Measurements from ENCODE around the gene ATAD3A. TPM values are rescaled to one million over a fixed set of nuclear protein-coding genes. Genes with fewer than 3 reads are reported as not detected.
"Not testable (repeated sequence)": the region's sequence is repeated elsewhere in the genome, so short reads cannot be mapped to it uniquely, and the experiment has no call there.

Gene ATAD3A
- 20.9 and 28.7 TPM in 2 replicates for total RNA-seq

DNA sequence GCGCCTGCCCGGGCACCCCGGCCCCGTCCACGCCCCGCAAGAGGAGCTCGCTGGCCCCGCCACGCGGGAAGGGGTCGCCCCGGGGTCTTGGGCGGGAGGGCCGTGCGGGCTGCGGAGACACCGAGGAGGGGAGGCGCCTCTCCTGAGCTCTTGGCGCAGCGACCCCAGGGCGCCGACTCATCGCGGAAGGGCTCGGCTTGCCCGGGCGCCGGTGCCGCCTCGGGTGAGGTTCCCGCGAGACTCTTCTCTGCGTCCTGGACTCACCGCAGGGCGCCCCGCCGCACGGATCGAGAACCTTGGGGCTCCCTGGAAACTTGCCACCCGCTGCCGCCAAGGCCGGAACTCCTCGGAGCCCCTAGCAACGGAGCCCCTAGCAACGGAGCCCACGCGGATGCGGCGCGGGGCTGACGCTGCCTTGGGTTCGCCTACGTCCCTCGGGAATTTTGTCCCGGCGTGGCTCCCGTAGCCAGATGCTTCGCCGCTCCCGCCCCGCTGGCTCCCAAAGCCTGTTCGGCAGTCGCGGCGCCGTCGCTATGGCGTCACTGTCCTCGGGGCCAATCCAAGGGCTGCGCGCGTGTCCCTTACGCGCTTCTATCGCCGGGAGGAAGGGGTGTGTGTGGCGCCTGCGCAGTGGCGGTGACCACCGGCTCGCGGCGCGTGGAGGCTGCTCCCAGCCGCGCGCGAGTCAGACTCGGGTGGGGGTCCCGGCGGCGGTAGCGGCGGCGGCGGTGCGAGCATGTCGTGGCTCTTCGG, at the start of gene ATAD3A:
Gene ATAD3A (plus strand): TSS at position 630 of the 753 bp plus-strand sequence. CDS start 107 bp downstream, at position 737.
- DNase-seq (ENCODE audit: low read depth): peak; percentile 92
- H3K4me3 ChIP-seq (ENCODE audit: low read depth, low read length): peak within 1 kb of the TSS; percentile 88
- no peaks in the 10 kb centered on the region for H3K36me3 ChIP-seq (ENCODE audit: control insufficient read depth, insufficient read depth, low read length)
- TF ChIP-seq, protein P1, sequence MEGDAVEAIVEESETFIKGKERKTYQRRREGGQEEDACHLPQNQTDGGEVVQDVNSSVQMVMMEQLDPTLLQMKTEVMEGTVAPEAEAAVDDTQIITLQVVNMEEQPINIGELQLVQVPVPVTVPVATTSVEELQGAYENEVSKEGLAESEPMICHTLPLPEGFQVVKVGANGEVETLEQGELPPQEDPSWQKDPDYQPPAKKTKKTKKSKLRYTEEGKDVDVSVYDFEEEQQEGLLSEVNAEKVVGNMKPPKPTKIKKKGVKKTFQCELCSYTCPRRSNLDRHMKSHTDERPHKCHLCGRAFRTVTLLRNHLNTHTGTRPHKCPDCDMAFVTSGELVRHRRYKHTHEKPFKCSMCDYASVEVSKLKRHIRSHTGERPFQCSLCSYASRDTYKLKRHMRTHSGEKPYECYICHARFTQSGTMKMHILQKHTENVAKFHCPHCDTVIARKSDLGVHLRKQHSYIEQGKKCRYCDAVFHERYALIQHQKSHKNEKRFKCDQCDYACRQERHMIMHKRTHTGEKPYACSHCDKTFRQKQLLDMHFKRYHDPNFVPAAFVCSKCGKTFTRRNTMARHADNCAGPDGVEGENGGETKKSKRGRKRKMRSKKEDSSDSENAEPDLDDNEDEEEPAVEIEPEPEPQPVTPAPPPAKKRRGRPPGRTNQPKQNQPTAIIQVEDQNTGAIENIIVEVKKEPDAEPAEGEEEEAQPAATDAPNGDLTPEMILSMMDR (IDR thresholded peaks at IDR 0.05; ENCODE audit: insufficient read depth, low read length, severe bottlenecking): no peak
- no peak for FAIRE-seq
- no peaks in the 10 kb centered on the region for H3K27me3 ChIP-seq (ENCODE audit: control insufficient read depth, insufficient read depth, low read length)

DNA sequence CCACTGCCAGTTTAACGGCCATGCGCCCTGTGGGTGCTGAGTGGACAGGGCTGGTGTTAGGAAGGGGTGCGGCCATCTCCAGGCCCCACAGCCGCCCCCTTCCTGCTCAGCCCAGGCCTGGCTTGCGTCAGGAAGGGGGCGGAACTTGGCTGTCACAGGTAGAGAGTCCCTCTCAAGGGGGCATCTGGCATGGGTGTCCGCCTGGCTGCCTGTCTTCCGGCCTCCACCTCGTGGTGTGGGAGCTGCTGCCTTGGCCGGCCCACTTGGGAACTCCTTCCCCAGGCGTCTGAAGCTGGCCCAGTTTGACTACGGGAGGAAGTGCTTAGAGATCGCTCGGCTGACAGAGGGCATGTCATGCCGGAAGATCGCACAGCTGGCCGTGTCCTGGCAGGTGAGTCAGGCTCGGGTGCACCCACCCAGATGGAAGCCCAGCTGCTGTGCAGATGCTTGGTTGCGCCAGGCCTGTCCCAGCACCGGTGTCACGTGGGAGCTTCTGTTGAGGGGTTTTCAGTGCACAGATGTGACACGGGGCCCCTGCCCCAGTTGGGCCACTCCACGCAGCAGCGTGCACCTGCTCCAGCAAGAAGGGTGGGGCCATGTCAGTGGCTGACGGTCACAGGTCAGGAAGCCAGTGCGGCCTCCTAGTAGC, 49.5 kb upstream of the ATAD3A start:
- DNase-seq (ENCODE audit: low read depth): peak; percentile 79
- TF ChIP-seq, protein P1 (IDR thresholded peaks at IDR 0.05; ENCODE audit: insufficient read depth, low read length, severe bottlenecking): no peak
- Histone ChIP-seq H3K27me3 (ENCODE audit: control insufficient read depth, insufficient read depth, low read length) (no peaks in the 10 kb centered on the region), H3K4me3 (ENCODE audit: low read depth, low read length) (no peak overlapping the region), H3K36me3 (ENCODE audit: control insufficient read depth, insufficient read depth, low read length) (no peaks in the 10 kb centered on the region)
- FAIRE-seq: no peak

DNA sequence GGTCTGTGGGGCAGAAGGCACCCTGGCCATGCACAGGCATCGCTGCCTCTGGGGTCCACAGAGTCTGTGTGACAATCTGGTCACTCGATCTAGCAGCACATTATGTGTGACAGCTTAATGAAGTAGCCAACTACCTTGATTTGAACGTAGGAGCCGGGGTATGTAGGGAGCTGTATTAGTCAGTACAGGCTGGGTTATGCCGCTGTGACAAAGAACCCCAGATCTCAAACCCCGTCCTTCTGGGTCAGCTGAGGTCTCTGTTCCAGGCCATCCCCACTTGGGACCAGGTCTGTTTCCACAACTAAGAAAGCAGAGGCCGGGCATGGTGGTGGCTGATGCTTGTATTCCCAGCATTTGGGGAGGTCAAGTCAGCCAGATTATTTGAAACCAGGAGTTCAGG, 48.6 kb upstream of the ATAD3A start:
- no peaks in the 10 kb centered on the region for H3K27me3 ChIP-seq (ENCODE audit: control insufficient read depth, insufficient read depth, low read length)
- FAIRE-seq (no peak), DNase-seq (ENCODE audit: low read depth) (no peak)
- TF ChIP-seq, protein P1 (IDR thresholded peaks at IDR 0.05; ENCODE audit: insufficient read depth, low read length, severe bottlenecking): no peak
- no peak overlapping the region for H3K4me3 ChIP-seq (ENCODE audit: low read depth, low read length)
- H3K36me3 ChIP-seq (ENCODE audit: control insufficient read depth, insufficient read depth, low read length): no peaks in the 10 kb centered on the region

DNA sequence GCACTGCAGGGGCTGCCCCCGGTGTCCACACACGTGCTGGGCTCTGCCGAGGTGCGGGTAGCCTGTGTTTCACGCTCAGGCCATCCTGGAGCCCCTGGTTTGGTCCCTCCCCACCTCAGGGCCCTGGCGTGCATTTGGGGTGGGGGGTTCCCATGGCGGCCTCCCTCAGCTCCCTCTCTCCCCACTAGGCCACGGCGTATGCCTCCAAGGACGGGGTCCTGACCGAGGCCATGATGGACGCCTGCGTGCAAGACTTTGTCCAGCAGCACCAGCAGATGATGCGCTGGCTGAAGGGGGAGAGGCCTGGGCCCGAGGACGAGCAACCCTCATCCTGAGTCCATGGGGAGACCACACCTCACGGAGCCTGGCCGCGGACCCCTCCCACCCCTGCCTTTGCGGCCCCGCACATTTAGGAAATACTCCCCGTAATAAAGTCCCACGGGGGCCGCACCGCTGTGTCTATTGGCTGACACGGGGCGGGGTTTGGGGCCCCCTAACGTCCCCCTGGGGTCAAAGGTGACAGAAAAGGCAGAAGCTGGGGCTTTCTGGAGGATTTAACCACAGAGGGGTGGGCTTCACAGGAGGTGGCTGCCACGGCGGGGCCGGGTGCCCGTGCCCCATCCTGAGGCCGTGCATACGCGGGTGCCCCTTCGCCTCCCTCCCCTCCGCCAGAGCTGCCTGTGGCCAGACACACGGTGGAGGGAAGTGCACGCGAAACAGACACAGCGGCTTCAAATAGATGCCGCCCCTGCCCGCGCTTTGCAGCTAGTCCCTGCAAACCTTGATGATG, 43.6 kb upstream of the ATAD3A start:
- DNase-seq (ENCODE audit: low read depth); H3K4me3 ChIP-seq (ENCODE audit: low read depth, low read length); H3K27me3 ChIP-seq (ENCODE audit: control insufficient read depth, insufficient read depth, low read length); FAIRE-seq; H3K36me3 ChIP-seq (ENCODE audit: control insufficient read depth, insufficient read depth, low read length): not testable (repeated sequence)

DNA sequence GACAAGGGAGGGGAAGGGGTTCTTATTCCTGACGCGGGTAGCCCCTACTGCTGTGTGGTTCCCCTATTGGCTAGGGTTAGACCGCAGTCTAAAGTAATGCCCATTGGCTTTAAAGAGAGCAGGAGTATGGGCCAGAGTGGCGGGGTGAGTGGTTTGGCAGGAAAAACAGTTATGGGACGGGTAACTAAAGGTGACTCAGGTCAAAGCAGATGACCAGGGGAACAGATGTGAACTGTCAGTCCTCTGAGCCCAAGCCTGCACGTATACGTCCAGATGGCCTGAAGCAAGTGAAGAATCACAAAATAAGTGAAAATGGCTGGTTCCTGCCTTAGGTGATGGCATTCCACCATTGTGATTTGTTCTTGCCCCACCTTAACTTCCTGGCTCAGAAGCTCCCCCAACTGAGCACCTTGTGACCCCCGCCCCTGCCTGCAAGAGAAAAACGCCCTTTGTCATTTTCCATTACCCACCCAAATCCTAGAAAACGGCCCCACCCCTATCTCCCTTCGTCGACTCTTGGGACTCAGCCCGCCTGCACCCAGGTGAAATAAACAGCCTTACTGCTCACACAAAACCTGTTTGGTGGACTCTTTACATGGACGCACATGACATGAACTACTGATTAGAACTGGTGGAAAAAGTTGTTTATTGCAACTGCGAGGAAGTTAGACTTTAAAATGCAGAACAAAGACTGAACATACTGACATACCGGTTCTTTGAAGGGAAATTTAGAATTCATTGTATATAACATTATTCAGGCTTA, 41.2 kb upstream of the ATAD3A start:
- Histone ChIP-seq H3K4me3 (ENCODE audit: low read depth, low read length) (peak overlapping the region; percentile 81), H3K36me3 (ENCODE audit: control insufficient read depth, insufficient read depth, low read length) (no peaks in the 10 kb centered on the region), H3K27me3 (ENCODE audit: control insufficient read depth, insufficient read depth, low read length) (no peaks in the 10 kb centered on the region)
- no peak for FAIRE-seq
- peak; percentile 37 for DNase-seq (ENCODE audit: low read depth)
- TF ChIP-seq, protein P1 (IDR thresholded peaks at IDR 0.05; ENCODE audit: insufficient read depth, low read length, severe bottlenecking): no peak
